PFSK-1 (cell line): ENCODE measurements around the gene PLPPR1.

ENCODE experiments used
- FOXP2 ChIP-seq: optimal IDR thresholded peaks from 2 replicates; pipeline ENCODE3; 2011; ENCODE audit warnings: borderline replicate concordance, control low read depth, inconsistent platforms; ENCODE audit not compliant: insufficient read depth; ENCODE audit errors: extremely low read length, extremely low read depth
- POLR2AphosphoS5 ChIP-seq: IDR thresholded peaks from 2 replicates; pipeline ENCODE4 v1.6.1; 2012; ENCODE audit warnings: low read depth, mild to moderate bottlenecking, control low read depth, low read length, moderate library complexity
- REST ChIP-seq, 2 experiments: IDR thresholded peaks; 2 replicates each; pipeline versions ENCODE4 v1.6.1 to v1.8.0; 2011 to 2012; ENCODE audit warnings: low read depth in 2 of 2, low read length in 2 of 2, control low read depth in 1 of 2, inconsistent platforms in 1 of 2, mild to moderate bottlenecking in 1 of 2, moderate library complexity in 1 of 2; ENCODE audit not compliant: insufficient read depth in 1 of 2
- SIN3A ChIP-seq: IDR thresholded peaks from 2 replicates; pipeline ENCODE4 v1.6.1; 2012; ENCODE audit warnings: mild to moderate bottlenecking, low read length, moderate library complexity, borderline replicate concordance; ENCODE audit not compliant: insufficient read depth
- TAF1 ChIP-seq: IDR thresholded peaks from 2 replicates; pipeline ENCODE4 v1.6.1; 2012; ENCODE audit warnings: low read length, control low read depth, borderline replicate concordance; ENCODE audit not compliant: insufficient read depth

Gene PLPPR1

GRCh38 chr9:101247297-101247696 lies 218.8 kb downstream of the PLPPR1 start:
- no peak for TF ChIP-seq SIN3A
- TF ChIP-seq REST (IDR thresholded peaks at IDR 0.05; ENCODE audit: insufficient read depth in 1 of 2, low read depth in 2 of 2, low read length in 2 of 2), result no peak
- TF ChIP-seq POLR2AphosphoS5, result no peak
- no peak for TF ChIP-seq TAF1
- no peak for TF ChIP-seq FOXP2

- TF ChIP-seq FOXP2 (no peak), POLR2AphosphoS5 (no peak), REST (IDR thresholded peaks at IDR 0.05; ENCODE audit: insufficient read depth in 1 of 2, low read depth in 2 of 2, low read length in 2 of 2) (no peak), SIN3A (no peak), TAF1 (no peak)
These were observed 226.4 kb downstream of the PLPPR1 start for GRCh38 chr9:101254733-101255433.

GRCh38 chr9:101264727-101265126 lies 236.2 kb downstream of the PLPPR1 start:
- TF ChIP-seq SIN3A (no peak), POLR2AphosphoS5 (no peak), REST (IDR thresholded peaks at IDR 0.05; ENCODE audit: insufficient read depth in 1 of 2, low read depth in 2 of 2, low read length in 2 of 2) (no peak), FOXP2 (no peak), TAF1 (no peak)

GRCh38 chr9:101265261-101265660 lies 236.7 kb downstream of the PLPPR1 start:
- TF ChIP-seq TAF1 (no peak), FOXP2 (no peak), SIN3A (no peak), REST (IDR thresholded peaks at IDR 0.05; ENCODE audit: insufficient read depth in 1 of 2, low read depth in 2 of 2, low read length in 2 of 2) (no peak), POLR2AphosphoS5 (no peak)

GRCh38 chr9:101268426-101268825 lies 239.9 kb downstream of the PLPPR1 start:
- TF ChIP-seq TAF1 (no peak), POLR2AphosphoS5 (no peak), SIN3A (no peak), FOXP2 (no peak), REST (IDR thresholded peaks at IDR 0.05; ENCODE audit: insufficient read depth in 1 of 2, low read depth in 2 of 2, low read length in 2 of 2) (no peak)
